GDM1 (cell line): ENCODE measurements around the gene GGACT.
A peak's percentile ranks its signal among the peaks of the same experiment; 100 is the strongest.

Source experiments
- DNase-seq: peaks from one replicate; lab custom pipeline; 2025; lab: John Stamatoyannopoulos, UW

Gene GGACT

DNA sequence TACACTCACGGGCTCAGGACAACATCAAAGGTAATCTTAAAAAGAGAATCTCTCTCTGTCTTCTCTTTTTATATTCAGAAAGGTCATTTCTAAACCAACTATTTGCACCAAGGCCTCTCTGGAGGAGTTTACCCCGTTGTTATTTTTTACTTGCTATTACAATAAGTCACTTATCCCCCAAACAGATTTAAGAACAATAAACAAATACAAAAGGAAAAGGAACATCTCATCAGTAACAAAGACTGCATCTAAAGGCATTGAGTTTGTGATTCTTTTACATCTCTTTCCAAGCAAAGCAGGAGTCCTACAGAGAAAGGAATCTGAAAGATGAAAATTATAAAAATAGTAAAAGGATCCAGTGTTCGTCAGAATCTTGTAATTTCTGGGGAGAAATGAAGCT lies 75.4 kb downstream of the GGACT start:
- DNase-seq, result no peak

DNA sequence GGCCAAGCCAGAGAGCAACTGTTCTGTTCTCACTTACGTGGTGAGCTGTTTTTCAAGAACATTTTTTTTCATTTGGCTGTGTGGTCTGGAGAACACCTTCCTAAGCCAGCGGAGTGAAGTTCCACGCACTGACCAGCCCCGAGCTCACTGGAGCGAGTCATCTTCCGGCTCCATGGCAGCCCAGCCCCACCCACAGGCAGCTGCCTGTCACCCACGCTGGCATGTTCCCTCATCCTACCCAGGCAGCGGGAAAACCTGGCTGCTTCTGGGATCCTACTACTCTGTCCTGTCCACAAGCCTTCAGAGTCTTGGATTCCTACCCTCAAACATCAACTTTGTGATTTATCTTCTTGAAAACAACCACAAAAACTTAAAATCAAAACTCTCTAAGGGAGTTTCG lies 76.2 kb downstream of the GGACT start:
- no peak for DNase-seq

DNA sequence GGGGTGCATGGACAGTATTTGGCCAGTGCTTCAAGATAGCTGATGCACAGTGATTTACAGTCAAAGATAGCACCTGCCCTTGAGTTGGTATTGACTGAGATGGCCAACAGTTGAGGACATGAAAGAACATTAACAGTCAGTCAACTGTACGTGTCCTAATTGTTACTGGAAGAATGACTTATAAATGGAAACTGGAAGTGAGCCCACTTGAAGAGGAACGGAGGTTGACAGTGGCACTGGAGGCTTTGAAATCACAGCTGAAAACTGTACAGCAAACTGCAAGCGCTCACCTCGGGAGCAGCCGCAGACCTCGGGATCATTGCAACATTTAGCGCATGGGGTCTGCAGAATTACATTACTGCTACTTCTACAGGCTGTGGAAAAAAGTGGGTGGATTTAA lies 77.1 kb downstream of the GGACT start:
- DNase-seq, result no peak

DNA sequence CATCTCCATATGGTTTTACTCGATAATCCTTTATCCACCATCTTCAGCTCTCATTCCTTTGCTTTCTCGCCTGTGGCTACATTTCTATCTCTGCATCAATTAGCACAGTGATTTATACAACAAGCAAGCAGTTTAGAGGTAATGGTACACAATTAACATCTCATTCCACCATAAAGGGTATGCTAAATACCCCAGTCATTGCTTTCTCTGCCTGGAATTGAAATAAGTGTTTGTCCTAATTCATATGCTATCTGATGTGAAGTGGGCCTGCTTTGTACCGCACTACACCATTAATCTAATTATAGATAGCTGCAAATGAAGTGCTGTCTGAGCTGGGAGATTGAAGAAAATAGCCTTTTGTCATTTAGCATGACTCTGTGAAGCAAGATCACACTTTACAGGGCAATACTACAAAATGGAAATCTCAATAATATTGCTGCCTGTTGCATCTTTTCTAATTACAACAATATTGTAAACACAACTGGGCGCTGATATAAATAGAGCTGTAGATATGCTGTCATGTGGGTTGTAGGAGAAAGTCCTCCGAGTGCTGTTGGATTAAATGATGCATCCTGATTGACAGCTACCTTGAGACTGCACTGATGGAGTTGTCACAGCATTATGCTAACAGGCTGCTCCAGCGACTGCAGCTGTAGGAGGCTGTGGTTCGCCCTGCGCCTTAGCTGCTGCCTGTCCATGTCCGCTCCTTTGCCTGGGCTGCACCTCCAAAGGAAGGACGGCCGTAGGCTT lies 78.2 kb downstream of the GGACT start:
- DNase-seq, result no peak

DNA sequence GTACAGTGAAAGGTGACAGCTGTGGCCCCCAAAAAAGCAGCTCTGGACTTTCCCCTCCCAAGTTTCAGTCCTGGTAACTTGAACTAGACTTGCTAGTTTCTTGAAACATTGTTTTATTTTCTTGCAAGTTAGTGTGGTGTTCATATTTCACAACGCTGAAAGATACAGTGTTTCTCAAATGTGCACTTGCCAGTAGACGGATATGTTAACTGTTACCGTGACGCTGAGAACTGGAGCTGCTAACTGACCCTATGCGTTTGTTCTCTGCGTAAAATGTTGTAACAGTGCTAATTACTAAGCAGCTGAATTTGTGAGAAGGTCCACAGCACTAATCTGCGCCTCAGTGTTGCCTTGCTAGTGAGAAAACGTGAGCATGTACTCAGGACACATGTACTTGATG lies 79.6 kb downstream of the GGACT start:
- no peak for DNase-seq

DNA sequence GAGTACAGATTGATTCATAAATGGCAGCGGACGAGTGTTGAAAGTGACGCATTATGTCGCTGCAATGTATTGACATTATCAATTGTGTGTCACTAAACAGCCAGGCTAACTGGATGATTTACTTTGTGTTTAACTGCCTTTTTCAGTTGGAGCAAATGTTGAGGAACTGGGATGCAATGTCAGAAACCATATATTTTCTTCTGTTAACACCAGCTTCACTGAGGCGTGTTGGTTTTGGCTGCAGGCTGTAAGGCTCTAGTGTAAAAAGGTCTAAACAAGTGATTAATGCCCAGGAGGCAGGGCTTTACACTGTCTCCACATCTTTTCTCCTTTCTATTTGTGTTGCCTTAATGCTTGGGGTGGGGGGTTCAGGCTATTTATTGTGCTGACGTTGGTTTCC lies 80.1 kb downstream of the GGACT start:
- DNase-seq, result no peak

DNA sequence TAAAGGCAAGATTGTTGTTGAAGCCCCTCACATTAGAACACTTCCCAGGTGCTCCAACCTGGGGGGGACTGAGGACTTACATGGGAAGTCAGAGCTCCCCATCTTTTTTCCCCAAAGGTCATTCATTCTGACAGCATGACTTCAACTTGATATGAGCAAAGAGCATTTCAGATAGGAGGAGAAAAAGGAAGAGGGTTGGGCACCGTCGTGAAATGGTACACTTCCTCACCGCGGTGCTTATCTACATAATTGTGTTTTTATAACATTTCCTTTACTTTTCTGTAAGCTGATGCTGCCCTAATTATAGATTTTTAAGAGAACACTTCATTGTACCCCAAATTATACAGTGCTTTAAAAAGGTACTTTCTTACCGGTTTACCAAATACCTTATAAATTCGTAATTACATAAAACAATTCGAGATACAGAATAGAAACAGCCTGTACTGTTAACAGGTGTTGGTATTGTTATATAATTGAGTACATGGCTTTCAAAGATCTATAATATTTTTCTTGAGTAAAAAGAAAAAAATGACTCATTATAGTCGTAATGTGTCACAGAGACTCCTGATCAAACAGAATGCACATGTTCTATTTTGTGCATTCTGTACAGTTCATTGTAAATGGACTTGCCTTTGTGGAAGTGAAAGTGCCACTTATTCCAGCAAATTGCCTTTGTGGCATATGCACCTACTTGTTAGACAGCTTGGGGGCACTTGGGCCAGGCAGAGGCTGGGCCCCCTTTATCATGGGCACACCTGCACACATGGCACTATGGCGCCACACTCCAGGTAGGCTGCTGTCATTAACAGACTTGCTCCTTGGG lies 81.8 kb downstream of the GGACT start:
- DNase-seq, result peak; percentile 20

DNA sequence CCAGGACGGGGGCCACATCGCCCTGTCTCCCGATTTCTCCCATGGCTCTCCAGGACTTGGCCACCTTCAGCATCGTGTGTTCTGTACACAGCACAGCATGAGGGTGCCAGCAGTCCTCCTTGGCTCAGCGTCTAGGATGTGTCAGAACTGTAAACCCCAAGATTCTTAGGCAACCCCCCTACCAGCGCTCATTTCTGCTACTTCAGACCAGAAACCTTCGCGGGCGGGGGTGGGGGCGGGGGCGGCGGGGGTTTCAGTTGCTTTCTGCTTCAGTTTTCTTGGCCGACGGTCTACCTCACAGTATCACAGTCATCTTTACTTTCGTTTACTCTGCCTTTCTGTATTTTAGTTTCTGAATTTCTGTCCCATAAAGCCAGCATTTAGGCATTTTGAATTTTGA lies 82.4 kb downstream of the GGACT start:
- DNase-seq, result no peak

DNA sequence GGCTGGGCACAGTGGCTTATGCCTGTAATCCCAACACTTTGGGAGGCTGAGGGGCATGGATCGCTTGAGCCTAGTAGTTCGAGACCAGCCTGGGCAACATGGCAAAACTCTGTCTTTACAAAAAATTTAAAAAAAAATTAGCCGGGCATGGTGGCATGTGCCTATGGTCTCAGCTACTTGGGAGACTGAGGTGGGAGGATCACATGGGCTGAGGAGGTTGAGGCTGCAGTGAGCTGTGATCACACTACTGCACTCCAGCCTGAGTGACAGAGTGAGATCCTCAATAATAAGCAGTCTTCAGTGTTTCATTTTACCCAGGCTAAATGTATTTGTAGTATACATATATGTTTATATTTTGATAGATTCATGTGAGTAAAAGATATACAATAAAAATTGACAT lies 85.0 kb downstream of the GGACT start:
- no peak for DNase-seq

DNA sequence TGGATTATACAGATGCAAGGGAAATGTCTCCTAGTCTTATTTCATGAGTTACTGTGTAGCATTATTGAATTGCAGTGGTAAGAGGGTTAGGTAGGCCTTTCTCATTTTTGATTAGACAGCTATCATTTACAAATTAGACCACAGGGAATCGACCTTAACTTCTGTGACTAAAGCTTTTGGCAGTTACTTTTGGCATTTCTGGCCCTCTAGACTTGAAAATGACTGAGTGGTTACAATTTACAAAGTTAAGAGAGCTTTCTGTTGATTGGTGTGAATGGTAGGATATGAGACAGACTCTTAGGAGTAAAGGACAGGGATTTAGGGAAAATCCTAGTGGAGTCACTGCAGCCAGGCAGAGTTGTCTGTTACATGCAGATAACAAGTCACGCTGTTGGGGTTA lies 86.1 kb downstream of the GGACT start:
- no peak for DNase-seq

DNA sequence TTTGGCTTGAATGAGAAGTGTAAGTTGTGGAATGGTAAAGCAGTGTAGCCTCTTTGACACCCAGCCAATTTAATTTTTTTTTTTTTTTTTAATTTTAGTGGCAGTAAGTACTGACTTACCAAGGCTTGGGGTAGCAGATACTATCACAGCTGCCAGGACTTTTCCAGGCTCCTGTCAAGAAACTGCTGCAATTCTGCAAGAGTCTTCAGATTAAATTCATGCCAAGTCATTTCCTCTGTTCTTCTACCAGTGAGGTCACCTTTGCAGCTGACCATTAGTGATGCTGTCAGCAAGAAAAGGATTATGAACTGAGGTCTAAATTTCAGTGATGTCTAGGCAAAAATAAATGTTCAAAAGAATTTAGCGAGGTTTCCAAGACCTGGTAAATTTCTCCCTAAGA lies 91.2 kb downstream of the GGACT start:
- DNase-seq, result no peak

DNA sequence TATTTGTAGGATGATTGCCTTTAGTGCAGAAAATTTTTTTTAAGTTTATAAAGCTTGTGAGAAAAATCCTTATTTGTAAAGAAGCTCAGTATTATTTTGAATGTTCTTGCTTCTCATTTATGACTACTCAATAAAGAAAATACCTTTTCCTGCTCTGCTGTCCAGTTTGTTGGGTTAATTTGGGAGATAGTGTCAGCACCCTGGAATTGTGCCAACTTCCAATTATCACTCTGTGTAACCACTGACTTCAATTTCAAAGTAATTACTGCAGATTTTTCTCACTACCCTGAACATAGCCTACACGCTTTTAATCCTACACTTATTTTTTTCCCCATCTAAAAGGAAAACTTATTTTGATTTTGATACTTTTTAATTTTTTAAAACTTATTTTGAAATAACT lies 93.1 kb downstream of the GGACT start:
- no peak for DNase-seq

DNA sequence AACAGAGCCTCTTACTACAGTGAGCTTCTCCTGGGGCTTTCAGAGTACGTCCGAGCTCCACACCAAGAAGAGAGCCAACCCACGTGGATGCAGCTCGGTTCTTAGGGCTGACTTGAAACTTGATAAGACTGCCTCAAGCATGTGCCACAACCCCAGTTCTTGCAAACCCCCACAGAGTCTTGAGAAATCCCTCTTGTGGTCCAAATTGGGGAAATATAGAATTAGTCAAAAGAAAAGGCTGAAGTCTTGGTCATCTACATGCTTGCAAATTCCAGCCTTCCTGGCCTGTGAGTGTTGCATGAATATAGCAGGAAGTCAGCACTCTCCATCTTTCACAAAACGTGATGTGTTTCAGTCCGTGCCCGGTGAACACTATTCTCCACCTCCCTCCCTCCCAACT lies 95.2 kb downstream of the GGACT start:
- DNase-seq, result no peak

DNA sequence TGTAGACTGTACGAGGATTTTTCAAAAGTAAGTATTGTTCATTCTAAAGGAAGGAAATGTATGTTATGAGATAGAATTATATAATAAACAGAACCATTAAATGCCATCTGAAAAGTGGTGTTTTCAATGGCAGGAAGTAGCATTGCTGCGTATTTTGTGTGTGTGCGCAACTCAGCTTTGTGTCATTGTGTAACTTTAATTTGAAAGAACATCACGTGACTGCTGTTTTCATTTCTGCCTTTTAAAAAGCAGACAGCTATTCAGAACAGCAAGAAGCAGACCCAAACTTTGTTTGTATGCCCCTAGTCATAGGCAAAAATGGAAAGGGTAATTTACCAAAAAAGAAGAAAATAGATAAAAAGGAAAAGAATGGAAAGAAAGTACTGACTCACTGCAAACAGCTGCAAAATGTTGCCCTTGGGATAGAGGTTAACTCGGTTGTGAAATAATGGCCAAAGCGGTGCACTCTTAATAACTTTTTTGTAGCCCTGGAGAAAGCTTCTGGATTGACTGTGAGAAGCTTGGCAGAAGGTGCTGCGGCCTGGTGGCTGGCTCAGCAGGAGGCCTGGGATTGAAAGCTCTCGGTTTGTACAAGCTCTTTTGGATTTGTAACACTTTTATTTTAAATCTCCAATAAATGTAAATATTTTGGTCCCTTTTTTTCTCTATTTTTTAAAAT lies 97.3 kb downstream of the GGACT start:
- no peak for DNase-seq

DNA sequence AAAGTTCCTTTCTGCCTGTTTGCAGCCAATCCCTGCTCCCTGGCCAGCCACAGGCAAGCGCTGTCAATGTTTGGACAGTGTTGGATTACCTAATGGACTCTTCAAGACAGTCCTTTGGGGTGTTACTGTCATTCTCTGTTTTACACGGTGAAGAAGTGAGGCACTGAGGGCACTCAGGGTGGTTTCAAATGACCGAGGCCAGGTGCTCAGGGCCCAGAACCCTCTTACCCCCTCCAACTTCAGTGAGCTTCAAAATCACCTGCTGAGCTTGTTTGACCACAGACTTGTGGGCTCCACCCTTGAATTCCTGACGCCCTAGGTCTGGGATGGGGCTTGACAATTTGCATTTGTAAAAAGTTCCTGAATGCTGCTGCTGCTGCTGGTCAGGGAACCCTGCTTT lies 97.9 kb downstream of the GGACT start:
- DNase-seq, result no peak

DNA sequence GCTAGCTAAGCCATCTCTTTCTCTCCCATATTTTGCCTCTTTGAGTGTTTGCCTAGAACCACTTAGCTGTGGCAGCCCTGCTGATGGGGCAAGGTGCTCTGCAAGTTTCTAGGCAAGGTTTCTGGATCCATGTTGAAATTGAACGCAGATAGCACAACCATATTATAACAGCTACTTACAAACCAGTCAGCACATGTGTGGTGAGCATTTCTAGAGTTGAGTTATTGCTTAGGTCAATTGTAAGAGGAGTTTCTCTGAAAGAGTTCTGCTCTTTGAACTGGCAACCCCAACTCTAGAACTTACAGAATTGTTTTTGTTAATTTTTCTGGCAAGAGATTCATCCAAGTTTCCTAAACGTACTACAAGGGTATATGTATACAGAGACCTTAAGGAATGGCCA lies 103.3 kb downstream of the GGACT start:
- DNase-seq, result no peak

DNA sequence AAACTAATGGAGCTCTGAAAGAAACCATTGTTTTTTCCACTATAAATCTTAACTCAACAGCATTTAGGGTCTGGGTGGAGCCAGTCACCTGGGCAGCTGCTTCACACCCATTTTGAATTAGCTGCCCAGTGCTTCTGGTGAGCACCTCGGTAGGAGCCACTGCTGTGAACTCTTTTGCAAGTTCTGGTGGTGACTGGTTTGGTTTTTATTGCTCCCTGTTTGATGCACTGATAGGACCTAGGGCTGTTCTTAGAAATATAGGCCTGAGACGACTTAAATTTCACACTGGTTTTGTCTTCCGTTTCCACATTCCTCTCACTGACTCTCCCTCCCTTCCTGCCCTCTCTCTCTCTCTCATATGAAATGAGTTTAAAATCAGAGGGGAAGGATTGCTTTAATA lies 103.9 kb downstream of the GGACT start:
- no peak for DNase-seq

DNA sequence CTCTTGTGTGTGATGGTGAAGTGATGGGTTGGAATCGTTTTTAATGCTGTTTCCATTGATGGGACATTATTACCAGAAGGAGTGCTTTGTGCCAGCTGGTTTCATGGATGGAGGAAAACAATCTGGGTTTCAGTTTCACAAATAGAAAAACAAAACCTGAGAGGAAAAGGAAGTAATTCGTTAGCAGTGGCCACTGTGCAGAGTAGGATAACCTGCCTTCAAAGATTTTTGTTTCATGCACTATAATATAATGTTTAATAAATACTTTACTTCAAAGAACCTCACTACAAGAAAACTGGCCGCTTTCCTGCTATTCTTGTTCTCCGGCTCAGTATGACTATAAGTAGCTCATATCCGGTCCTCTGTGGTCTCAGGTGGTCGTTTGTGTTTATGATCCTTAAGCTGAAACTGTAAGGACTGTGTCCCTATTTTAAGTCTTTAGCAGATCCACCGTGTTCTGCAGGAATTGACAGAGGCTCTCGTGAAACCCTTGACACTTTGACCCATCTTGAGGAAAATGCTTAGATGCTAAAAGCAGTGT lies 104.7 kb downstream of the GGACT start:
- no peak for DNase-seq

DNA sequence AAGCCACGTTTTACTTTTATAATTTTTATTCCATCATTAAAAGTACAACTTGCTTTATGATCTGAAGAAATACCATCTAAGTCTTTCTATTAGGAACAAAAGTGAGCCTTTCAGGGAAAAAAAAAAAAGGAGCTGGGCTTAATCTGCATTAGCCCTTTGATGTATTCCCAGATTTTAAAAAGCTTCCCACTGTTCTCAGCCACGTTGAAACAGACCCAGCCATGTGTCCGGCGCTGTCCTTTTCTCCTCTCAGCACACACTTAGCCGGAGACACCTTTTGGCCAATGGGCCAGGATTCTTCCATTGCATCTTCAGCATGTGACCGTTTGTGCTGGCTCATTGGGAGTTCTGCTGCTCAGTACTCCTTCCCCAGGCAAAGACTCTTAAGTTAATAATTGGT lies 105.5 kb downstream of the GGACT start:
- no peak for DNase-seq

DNA sequence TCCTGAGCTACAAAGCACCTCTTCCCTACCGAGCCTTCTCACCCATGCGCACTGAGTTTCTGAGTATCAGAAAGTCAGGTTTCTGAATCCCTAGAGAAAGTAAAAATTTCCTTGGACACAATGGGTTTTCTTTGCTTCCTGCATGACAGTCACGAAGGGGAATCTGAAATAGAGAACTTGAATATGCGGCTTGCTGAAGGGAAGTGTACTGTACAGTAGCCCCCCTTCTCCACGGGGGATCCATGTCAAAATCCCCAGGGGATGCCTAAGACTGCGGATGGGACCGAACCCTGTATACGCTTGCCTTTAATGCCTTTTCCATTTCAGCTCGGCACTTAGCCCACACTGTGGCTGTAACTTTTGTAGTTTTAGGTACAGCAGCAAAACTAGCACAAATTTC lies 107.9 kb downstream of the GGACT start:
- DNase-seq, result no peak
